Sigmoid colon (tissue), 7 donors: ENCODE measurements around the gene LMBR1. TPM values are rescaled to one million over a fixed set of nuclear protein-coding genes. Genes with fewer than 3 reads are reported as not detected.

ENCODE experiments used
- DNase-seq: peaks from one replicate; pipeline ENCODE4 v3.0.0-alpha.2; 2019
- H3K27ac ChIP-seq, 4 donors: fragments of 200-600 bp; sonication (generic); one replicate each; pipeline ENCODE4 v1.5.1; 2016 to 2019; ENCODE audit warnings: mild to moderate bottlenecking in 1 of 4
- H3K27me3 ChIP-seq, 3 donors: fragments of 200-600 bp; sonication (generic); one replicate each; pipeline ENCODE4 v1.5.1; 2019; ENCODE audit warnings: mild to moderate bottlenecking in 1 of 3
- H3K36me3 ChIP-seq, 4 donors: fragments of 200-600 bp; sonication (generic); one replicate each; pipeline ENCODE4 v1.5.1; 2016 to 2019
- H3K4me1 ChIP-seq, 4 donors: fragments of 200-600 bp; sonication (generic); one replicate each; pipeline ENCODE4 v1.5.1; 2017 to 2019
- H3K4me3 ChIP-seq, 4 donors: fragments of 200-600 bp; sonication (generic); one replicate each; pipeline ENCODE4 v1.5.1; 2017 to 2019; ENCODE audit warnings: mild to moderate bottlenecking in 2 of 4, moderate library complexity in 1 of 4
- H3K9me3 ChIP-seq, 4 donors: fragments of 200-600 bp in 3 of 4; sonication (generic) in 3 of 4; one replicate each; pipeline versions ENCODE4 v1.5.1 to v1.6.1; 2013 to 2019
- EP300 ChIP-seq, 4 donors: sonication (generic); formaldehyde crosslinking; IDR thresholded peaks; one replicate each; pipeline ENCODE4 v1.6.1; 2017; ENCODE audit warnings: antibody characterized with exemption in 4 of 4
- POLR2A ChIP-seq, 2 donors: fragments of 450-650 bp; IDR thresholded peaks; one replicate each; pipeline ENCODE4 v1.6.1; 2016; ENCODE audit warnings: antibody characterized with exemption in 2 of 2, mild to moderate bottlenecking in 2 of 2, moderate library complexity in 2 of 2
- POLR2AphosphoS5 ChIP-seq, 4 donors: sonication (generic); formaldehyde crosslinking; IDR thresholded peaks; one replicate each; pipeline ENCODE4 v1.6.1; 2017; ENCODE audit warnings: antibody characterized with exemption in 4 of 4
- WGBS, 2 donors: extraction: QIAGEN DNeasy Blood & Tissue Kit; methylation state at CpG; one replicate each; pipeline ENCODE4 v1.1.7; 2013; 5-methylcytosine and 5-hydroxymethylcytosine counted together
- intact Hi-C: fragments of 100-400 bp; cut with DNase I; formaldehyde crosslinking; loops from one replicate; pipeline ENCODE4 v1.15.1; 2023
- polyA plus RNA-seq, 3 donors: library from polyadenylated mRNA; stranded (reverse); fragments of 200-250 nt; gene quantifications; one replicate each; pipeline ENCODE4 v1.2.3, GENCODE V29; 2013
- total RNA-seq, 4 donors: library from RNA; depleted of rRNA; stranded (reverse); fragments of >200 nt; gene quantifications; one replicate each; pipeline ENCODE4 v1.1.0, GENCODE V29; 2016
- TF ChIP-seq, protein P1 (sequence below), 4 experiments: fragments of 450-650 bp in 3 of 4; fragments of 200-600 bp in 1 of 4; IDR thresholded peaks; one replicate each; pipeline ENCODE4 v1.5.1; 2016 to 2019; ENCODE audit warnings: antibody characterized with exemption in 4 of 4, mild to moderate bottlenecking in 3 of 4, moderate library complexity in 2 of 4
- donor health status: healthy with polysubstance abuse.
- donor health status: Bipolar disorder and iron deficiency.
- donor health status: healthy.

LMBR1 gene
- total and polyA plus RNA-seq, 7 donors: 2.5 to 60.9 (median 43.9) TPM

DNA sequence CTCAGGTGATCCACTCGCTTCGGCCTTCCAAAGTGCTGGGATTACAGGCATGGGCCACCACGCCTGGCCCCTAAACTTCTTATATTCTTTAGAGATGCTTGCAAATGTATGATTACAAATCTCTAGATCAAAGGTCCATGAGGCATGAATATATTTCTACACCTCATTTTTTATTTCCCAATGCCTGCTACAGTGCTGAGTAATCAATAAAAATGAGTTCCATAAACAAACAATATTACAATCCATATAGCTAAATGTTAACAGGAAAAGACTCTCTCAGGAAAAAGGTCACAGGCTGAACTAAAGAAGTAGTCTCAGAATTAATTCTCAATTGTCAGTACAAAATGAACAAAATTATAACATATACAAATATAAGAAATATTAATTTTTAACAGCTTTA lies 90.8 kb downstream of the LMBR1 start:
- Histone ChIP-seq H3K9me3 (no peaks in the 10 kb centered on the region), H3K27ac (no peak overlapping the region), H3K4me1 (no peaks in the 10 kb centered on the region), H3K4me3 (no peak overlapping the region), H3K27me3 (no peaks in the 10 kb centered on the region), H3K36me3 (peaks cover 0 to 13% (median 0%) of the 10 kb centered on the region in 4 donors)
- intact Hi-C loops: no loop called here
- WGBS, 2 donors: 96 to 98% methylated on average over 3 of the region's 3 CpGs
- TF ChIP-seq EP300 (IDR thresholded peaks at IDR 0.05): no peak
- TF ChIP-seq, protein P1, sequence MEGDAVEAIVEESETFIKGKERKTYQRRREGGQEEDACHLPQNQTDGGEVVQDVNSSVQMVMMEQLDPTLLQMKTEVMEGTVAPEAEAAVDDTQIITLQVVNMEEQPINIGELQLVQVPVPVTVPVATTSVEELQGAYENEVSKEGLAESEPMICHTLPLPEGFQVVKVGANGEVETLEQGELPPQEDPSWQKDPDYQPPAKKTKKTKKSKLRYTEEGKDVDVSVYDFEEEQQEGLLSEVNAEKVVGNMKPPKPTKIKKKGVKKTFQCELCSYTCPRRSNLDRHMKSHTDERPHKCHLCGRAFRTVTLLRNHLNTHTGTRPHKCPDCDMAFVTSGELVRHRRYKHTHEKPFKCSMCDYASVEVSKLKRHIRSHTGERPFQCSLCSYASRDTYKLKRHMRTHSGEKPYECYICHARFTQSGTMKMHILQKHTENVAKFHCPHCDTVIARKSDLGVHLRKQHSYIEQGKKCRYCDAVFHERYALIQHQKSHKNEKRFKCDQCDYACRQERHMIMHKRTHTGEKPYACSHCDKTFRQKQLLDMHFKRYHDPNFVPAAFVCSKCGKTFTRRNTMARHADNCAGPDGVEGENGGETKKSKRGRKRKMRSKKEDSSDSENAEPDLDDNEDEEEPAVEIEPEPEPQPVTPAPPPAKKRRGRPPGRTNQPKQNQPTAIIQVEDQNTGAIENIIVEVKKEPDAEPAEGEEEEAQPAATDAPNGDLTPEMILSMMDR (IDR thresholded peaks at IDR 0.05): no peak
- TF ChIP-seq POLR2A (IDR thresholded peaks at IDR 0.05): no peak
- no peak for TF ChIP-seq POLR2AphosphoS5 (IDR thresholded peaks at IDR 0.05)
- no peak for DNase-seq

DNA sequence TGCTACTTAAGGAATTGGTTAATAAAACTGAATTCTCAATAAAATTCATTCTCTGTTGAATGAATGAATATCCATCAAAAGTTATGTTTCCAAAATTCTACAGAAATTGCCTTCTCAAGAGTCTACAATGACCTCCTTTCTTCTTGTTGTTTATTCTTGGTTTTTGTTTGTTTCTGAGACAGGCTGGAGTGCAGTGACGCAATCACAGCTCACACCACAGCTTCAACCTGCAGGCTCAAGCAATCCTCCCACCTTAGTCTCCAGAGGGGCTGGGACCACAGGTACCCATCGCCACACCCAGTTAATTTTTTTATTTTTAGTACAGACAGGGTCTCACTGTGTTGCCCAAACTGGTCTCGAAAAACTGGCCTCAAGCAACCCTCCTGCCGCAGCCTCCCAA lies 97.6 kb downstream of the LMBR1 start:
- DNase-seq: no peak
- intact Hi-C loops: no loop called here
- 96 to 98% methylated on average over 4 of the region's 4 CpGs for WGBS, 2 donors
- H3K4me3 ChIP-seq: no peak overlapping the region
- no peak overlapping the region for H3K27ac ChIP-seq
- H3K27me3 ChIP-seq: no peaks in the 10 kb centered on the region
- H3K4me1 ChIP-seq: no peaks in the 10 kb centered on the region
- no peaks in the 10 kb centered on the region for H3K9me3 ChIP-seq
- TF ChIP-seq POLR2AphosphoS5 (IDR thresholded peaks at IDR 0.05): no peak
- TF ChIP-seq, protein P1 (IDR thresholded peaks at IDR 0.05): no peak
- no peak for TF ChIP-seq EP300 (IDR thresholded peaks at IDR 0.05)
- TF ChIP-seq POLR2A (IDR thresholded peaks at IDR 0.05): no peak
- peaks cover 0 to 23% (median 0%) of the 10 kb centered on the region in 4 donors for H3K36me3 ChIP-seq

DNA sequence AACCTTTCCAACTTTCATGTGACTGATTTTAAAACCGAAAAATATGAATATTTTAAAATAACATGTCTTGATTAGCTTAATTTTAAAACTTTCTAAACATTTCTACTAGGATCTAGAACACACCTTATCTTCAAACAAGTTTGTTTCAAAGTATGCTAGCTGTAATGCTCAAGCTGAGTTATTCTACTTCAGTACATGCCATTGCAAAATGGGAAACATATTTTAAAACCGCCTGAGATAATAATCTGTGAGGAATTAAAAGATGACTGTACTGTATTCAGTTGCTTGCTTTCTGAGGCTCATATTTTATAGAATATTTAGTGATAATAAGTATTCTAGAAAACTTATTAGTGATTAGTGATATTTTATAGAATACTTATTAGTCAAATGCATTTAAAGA lies 99.6 kb downstream of the LMBR1 start:
- Histone ChIP-seq H3K4me1 (no peaks in the 10 kb centered on the region), H3K4me3 (no peak overlapping the region), H3K9me3 (no peaks in the 10 kb centered on the region), H3K27me3 (no peaks in the 10 kb centered on the region), H3K36me3 (peaks cover 0 to 17% (median 0%) of the 10 kb centered on the region in 4 donors), H3K27ac (no peak overlapping the region)
- TF ChIP-seq, protein P1 (IDR thresholded peaks at IDR 0.05): no peak
- TF ChIP-seq POLR2AphosphoS5 (IDR thresholded peaks at IDR 0.05) (no peak), EP300 (IDR thresholded peaks at IDR 0.05) (no peak), POLR2A (IDR thresholded peaks at IDR 0.05) (no peak)
- 95% methylated on average over 2 of the region's 2 CpGs for WGBS, 2 donors
- intact Hi-C loops: no loop called here
- DNase-seq: no peak

DNA sequence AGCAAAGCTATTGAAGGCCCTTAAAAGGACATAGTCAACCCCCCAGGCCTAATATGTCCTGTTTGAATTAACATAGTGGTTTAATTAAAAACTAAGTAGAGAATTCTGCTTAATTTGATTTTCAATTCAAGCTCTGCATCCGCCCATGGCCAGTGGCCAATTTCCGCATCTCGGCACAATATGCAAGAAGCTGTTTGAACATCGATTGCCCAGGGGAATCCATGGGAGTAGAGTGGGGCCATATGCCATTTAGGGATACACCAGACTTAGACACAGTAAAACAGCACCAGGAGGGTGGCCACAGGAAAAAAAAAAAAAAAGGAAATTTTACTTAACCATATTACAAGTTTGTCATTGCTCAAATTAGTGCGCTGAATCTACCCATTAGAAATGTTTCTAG lies 100.4 kb downstream of the LMBR1 start:
- no peak for DNase-seq
- intact Hi-C loops: no loop called here
- Histone ChIP-seq H3K27me3 (no peaks in the 10 kb centered on the region), H3K4me3 (no peak overlapping the region), H3K36me3 (peaks cover 0 to 17% (median 0%) of the 10 kb centered on the region in 4 donors), H3K4me1 (no peaks in the 10 kb centered on the region), H3K9me3 (no peaks in the 10 kb centered on the region), H3K27ac (no peak overlapping the region)
- TF ChIP-seq POLR2A (IDR thresholded peaks at IDR 0.05) (no peak), POLR2AphosphoS5 (IDR thresholded peaks at IDR 0.05) (no peak), EP300 (IDR thresholded peaks at IDR 0.05) (no peak)
- TF ChIP-seq, protein P1 (IDR thresholded peaks at IDR 0.05): no peak
- 90 to 96% methylated on average over 5 of the region's 5 CpGs for WGBS, 2 donors

DNA sequence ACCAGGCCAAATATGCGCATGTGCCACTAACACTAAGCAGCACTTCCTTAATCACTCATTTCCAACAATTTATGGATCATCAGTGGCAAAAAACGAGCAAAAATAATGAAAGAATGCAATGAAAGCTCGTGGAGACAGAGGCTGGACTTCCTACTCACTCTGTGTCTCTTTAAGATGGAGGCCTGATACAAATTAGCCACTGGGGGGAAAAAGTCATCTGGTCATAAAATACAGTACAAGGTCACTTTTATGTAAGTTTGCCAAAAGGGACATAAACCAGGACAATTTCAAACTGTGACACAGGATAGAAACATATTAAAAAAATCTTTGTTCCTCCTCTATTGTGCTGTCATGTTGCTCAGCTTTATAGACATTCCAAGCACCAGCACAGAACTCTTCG lies 101.7 kb downstream of the LMBR1 start:
- DNase-seq: no peak
- Histone ChIP-seq H3K27ac (no peak overlapping the region), H3K36me3 (peaks cover 0 to 17% (median 0%) of the 10 kb centered on the region in 4 donors), H3K4me3 (no peak overlapping the region), H3K4me1 (no peaks in the 10 kb centered on the region), H3K27me3 (no peaks in the 10 kb centered on the region), H3K9me3 (no peaks in the 10 kb centered on the region)
- intact Hi-C loops: no loop called here
- no peak for TF ChIP-seq POLR2A (IDR thresholded peaks at IDR 0.05)
- TF ChIP-seq, protein P1 (IDR thresholded peaks at IDR 0.05): no peak
- TF ChIP-seq POLR2AphosphoS5 (IDR thresholded peaks at IDR 0.05): no peak
- TF ChIP-seq EP300 (IDR thresholded peaks at IDR 0.05): no peak
- 79 to 81% methylated on average over 4 of the region's 4 CpGs for WGBS, 2 donors
